Activated CD4-positive, alpha-beta T cell treated with anti-CD3 and anti-CD28 coated beads for 24 hours (primary cell): ENCODE data around the gene TGFBR2.

Experiments used
- DNase-seq, 2 donors: peaks; one replicate each; pipeline ENCODE4 v3.0.0-alpha.2; 2020; ENCODE audit warnings: low read depth in 2 of 2

Gene TGFBR2

GRCh38 chr3:30606301-30607031 is at the start of gene TGFBR2:
TSS of gene TGFBR2 (plus strand) at chr3:30606601. CDS start at chr3:30606884, 283 bp downstream.
- peak; percentile 67 to 78 for DNase-seq

GRCh38 chr3:30557746-30558303 is 48.6 kb upstream of the TGFBR2 start:
- no peak for DNase-seq

GRCh38 chr3:30563956-30564355 is 42.4 kb upstream of the TGFBR2 start:
- DNase-seq, result no peak

DNA sequence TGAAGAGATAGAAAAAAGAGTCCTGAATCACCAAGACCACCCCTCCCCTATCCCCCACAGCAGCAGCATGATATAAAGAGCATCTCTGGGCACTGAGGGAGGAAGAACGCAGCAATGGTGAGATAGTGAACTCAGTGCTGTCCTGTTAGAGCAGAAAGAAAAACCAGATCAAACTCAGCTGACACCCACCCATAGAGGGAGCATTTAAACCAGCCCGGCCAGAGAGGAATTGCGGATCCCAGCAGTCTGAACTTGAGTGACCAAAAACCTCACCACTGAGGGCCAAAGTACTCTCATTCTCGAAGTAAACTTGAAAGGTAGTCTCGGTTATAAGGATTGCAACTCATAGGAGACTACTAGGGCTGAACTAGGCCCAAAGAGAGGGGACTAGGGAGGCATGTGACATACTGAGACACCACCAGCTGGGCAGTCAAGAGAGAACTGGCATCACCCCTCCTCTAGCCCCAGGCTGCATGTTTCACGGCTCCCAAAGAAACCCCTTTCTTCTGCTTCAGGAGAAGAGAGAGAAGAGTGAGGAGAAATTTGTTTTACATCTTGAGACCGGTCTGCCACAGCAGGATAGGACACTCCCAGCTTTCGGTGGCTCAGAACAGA is 39.2 kb upstream of the TGFBR2 start:
- no peak for DNase-seq

- DNase-seq, result no peak
These were observed 29.5 kb upstream of the TGFBR2 start for GRCh38 chr3:30576946-30577345.

DNA sequence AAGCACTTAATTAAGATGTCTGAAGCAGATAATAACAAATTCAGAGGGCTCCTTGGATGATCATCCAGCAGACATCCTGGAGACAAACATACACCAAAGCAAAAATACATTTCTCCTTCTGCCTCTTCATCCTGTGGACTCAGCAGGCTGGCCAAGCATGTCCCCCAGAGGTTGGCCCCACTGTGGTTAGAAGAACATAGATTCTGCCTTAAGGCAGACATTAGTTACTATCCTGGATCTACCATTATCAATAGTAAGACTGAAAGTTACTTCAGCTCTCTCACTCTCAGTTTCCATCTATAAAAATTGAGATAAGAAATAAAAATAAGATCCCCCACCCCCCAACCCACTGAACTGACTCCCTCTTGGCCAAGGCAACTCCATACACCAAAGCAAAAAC is 28.6 kb upstream of the TGFBR2 start:
- DNase-seq, result no peak

- no peak for DNase-seq
These were observed 27.9 kb upstream of the TGFBR2 start for GRCh38 chr3:30578479-30578878.

- DNase-seq, result no peak
These were observed 27.3 kb upstream of the TGFBR2 start for GRCh38 chr3:30578986-30579579.

- no peak for DNase-seq
These were observed 25.3 kb upstream of the TGFBR2 start for GRCh38 chr3:30581067-30581585.

GRCh38 chr3:30581982-30582381 is 24.4 kb upstream of the TGFBR2 start:
- DNase-seq, result no peak

- DNase-seq, result no peak
These were observed 22.4 kb upstream of the TGFBR2 start for GRCh38 chr3:30583973-30584372.

GRCh38 chr3:30585654-30586053 is 20.7 kb upstream of the TGFBR2 start:
- no peak for DNase-seq

DNA sequence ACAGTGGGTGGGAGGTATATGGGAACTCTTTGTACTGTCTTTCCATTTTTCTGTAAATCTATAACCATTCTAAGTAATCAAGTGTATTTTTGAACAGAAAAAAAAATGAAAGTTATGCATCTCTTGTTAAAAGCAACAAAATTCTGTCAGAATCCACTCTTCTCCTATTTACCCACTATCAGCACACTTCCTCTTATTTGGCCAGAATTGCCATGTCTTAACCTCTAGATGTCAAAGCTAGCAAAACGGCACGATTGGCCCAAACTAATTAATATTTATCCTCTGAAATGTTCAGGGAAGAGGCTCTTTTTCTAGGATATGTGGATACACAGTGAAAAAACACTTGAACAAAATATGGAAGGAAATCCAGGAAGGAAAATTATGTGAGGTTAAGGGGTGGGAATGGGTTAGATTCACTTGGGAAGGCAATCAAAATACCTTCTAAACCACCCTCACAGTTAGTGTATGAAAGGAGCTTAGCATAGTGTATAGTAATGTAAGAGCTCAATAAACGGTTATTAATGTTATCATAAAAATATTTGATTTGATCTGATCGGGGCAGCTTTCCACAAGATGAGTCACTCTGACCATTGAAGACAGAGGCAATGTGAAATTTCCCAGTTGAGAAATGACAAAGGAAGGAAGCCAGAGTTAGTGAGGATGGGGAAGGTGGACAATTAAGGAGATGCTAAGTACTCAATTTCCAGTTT is 20.1 kb upstream of the TGFBR2 start:
- no peak for DNase-seq

GRCh38 chr3:30586806-30587486 is 19.5 kb upstream of the TGFBR2 start:
- no peak for DNase-seq

DNA sequence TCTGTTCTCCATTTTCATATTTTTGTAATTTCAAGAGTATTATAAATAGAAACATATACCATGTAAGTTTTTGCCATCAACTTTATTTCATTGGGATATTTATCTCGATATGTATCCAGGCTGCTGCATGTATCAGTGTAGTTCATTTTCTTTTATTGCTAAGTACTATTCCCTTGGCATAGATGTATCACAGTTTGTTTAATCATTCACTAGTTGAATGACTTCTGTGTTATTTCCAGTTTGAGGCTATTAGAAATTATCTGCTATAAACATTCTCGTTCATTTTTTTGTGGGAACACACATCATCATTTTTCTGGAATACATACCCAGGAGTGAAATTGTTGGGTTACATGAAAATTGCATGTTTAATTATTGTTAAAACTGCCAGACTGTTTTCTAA is 18.5 kb upstream of the TGFBR2 start:
- no peak for DNase-seq

DNA sequence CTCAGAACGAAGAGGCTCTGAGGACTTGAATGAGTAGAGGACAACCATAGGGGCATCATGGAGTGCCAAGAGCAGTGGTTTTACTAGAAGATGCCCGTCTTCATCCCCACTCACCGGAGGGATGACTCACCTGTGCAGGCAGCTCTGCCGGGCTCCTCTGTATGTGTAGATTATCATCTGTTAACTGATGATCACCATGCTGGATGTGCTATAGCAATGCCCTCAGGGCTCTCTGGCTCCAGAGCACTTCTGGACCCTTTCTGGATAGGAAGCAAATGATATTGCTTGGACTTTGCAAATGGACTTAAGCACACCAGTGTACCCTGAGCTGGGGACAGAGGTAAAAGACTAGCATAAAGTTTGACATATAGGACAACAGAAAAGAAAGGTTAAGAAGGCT is 10.2 kb upstream of the TGFBR2 start:
- no peak for DNase-seq

DNA sequence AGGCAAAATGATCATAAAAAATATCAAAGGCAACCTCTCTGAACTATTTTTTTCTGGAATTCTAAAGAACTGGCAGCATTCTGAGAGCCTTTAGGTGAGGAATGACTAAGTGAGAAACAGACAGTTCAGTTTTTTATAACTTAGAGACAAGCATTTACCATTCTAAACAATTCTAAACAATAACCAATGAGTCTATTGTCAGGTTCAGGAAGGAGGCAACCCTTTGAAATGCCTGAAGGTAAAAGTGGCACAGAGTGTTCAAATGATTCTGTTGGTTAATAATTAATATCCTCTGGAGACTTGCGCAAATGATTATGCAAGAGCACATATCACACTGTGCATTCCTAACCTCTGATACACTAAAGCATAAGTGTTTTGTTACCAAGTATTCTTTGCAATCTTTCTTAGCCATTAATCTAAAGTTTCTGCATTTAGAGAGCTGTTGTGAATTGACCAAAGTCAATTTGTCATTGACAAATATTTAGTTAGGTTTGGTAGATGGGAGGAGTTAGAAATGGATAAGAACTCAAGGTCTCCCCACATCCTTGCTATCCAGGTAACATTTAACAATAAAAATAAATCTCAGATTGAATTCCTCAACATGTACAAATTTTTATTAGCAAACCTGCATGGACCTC is 9.2 kb upstream of the TGFBR2 start:
- DNase-seq, result no peak

DNA sequence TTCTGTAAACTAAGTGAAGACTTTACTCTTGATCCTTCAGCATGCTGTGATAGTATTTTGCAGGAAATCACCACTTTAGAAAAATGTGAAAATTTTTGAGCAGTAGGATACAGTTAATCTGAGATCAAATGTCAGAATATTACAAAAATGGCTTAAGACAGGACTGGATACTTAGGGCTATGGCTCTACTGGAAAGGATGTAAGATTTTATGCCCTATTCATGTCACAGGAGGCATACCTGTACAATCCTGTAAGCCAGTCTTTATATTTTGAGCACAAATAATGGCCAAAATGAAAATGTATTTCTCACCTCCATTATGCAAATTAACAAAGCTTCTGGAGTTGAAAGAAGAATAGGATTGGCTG is 8.6 kb upstream of the TGFBR2 start:
- no peak for DNase-seq

GRCh38 chr3:30598668-30599545 is 7.5 kb upstream of the TGFBR2 start:
- DNase-seq, result no peak

DNA sequence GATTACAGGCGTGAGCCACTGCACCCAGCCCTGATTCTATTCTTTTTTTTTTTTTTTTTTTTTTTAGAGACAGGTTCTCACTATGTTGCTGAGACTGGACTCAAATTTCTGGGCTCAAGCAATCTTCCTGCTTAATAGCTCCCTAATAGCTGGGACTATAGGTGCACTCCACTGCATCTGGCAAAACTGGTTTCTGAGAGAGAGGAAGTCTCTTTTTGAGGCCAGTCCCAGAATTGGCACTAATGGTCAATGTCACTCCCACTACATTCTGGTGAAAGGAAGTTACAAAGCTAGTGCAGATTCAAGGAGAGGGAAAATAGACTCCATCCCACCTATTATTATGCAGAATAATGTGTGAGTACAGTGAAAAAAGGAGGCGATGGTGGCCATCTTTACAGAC is 5.8 kb upstream of the TGFBR2 start:
- no peak for DNase-seq
